Measurements from ENCODE around the gene C5orf15.
"Not testable (repeated sequence)": the region's sequence is repeated elsewhere in the genome, so short reads cannot be mapped to it uniquely, and the experiment has no call there.

The C5orf15 gene

GRCh38 chr5:133993185-133993936 is 24.9 kb upstream of the C5orf15 start:
- no peak for DNase-seq

GRCh38 chr5:133992429-133993155 is 24.2 kb upstream of the C5orf15 start:
- DNase-seq, result no peak

- DNase-seq, result no peak
Measured at GRCh38 chr5:133991171-133991910, 22.9 kb upstream of the C5orf15 start.

GRCh38 chr5:133990396-133990795 is 22.0 kb upstream of the C5orf15 start:
- peak; percentile 30 for DNase-seq

- DNase-seq, result no peak
Measured at GRCh38 chr5:133985540-133986180, 17.2 kb upstream of the C5orf15 start.

GRCh38 chr5:133983674-133984073 is 15.2 kb upstream of the C5orf15 start:
- no peak for DNase-seq

- DNase-seq, result no peak
Measured at GRCh38 chr5:133981714-133982113, 13.3 kb upstream of the C5orf15 start.

GRCh38 chr5:133980652-133981051 is 12.2 kb upstream of the C5orf15 start:
- no peak for DNase-seq

GRCh38 chr5:133978943-133979342 is 10.5 kb upstream of the C5orf15 start:
- DNase-seq, result no peak

GRCh38 chr5:133977858-133978257 is 9.4 kb upstream of the C5orf15 start:
- no peak for DNase-seq

- DNase-seq, result no peak
Measured at GRCh38 chr5:133977161-133977787, 8.8 kb upstream of the C5orf15 start.

GRCh38 chr5:133975546-133975945 is 7.1 kb upstream of the C5orf15 start:
- not testable (repeated sequence) for DNase-seq

GRCh38 chr5:133974142-133974541 is 5.7 kb upstream of the C5orf15 start:
- DNase-seq, result no peak

GRCh38 chr5:133970325-133970909 is 2.0 kb upstream of the C5orf15 start:
- DNase-seq, result no peak

GRCh38 chr5:133969654-133970324 is 1.4 kb upstream of the C5orf15 start:
- DNase-seq, result no peak

GRCh38 chr5:133967698-133968203 is 674 bp downstream of the C5orf15 start:
- DNase-seq, result no peak

GRCh38 chr5:133967124-133967523 is 1.3 kb downstream of the C5orf15 start:
- no peak for DNase-seq

- no peak for DNase-seq
Measured at GRCh38 chr5:133966090-133966489, 2.3 kb downstream of the C5orf15 start.

GRCh38 chr5:133963493-133964128 is 4.8 kb downstream of the C5orf15 start:
- DNase-seq, result no peak

- no peak for DNase-seq
Measured at GRCh38 chr5:133962801-133963476, 5.5 kb downstream of the C5orf15 start.

Measured in NCI-H510A (cell line).